HEK293T (cell line): ENCODE measurements around the gene ANKRD33B.

Source experiments
- ARNT ChIP-seq: fragments of 450-650 bp; IDR thresholded peaks from 2 replicates; pipeline ENCODE4 v1.6.1; 2017; ENCODE audit warnings: mild to moderate bottlenecking
- BHLHE40 ChIP-seq: fragments of 450-650 bp; IDR thresholded peaks from 2 replicates; pipeline ENCODE4 v1.6.1; 2016; ENCODE audit warnings: mild to moderate bottlenecking, moderate library complexity, borderline replicate concordance
- ELF4 ChIP-seq: fragments of 450-650 bp; IDR thresholded peaks from 2 replicates; pipeline ENCODE4 v1.6.1; 2017; ENCODE audit warnings: antibody characterized with exemption
- FOXA1 ChIP-seq: fragments of 450-650 bp; IDR thresholded peaks from 2 replicates; pipeline ENCODE4 v1.6.1; 2016; ENCODE audit warnings: mild to moderate bottlenecking
- FOXK2 ChIP-seq: fragments of 450-650 bp; IDR thresholded peaks from 2 replicates; pipeline ENCODE4 v1.6.1; 2016; ENCODE audit warnings: mild to moderate bottlenecking
- FOXM1 ChIP-seq: fragments of 450-650 bp; IDR thresholded peaks from 2 replicates; pipeline ENCODE4 v1.6.1; 2017; ENCODE audit warnings: mild to moderate bottlenecking, borderline replicate concordance
- HDGF ChIP-seq: fragments of 450-650 bp; IDR thresholded peaks from 2 replicates; pipeline ENCODE4 v1.6.1; 2017; ENCODE audit warnings: antibody characterized with exemption, borderline replicate concordance
- L3MBTL2 ChIP-seq: fragments of 450-650 bp; conservative IDR thresholded peaks from 2 replicates; pipeline ENCODE4 v1.6.1; 2016; ENCODE audit warnings: mild to moderate bottlenecking
- NFRKB ChIP-seq: fragments of 450-650 bp; IDR thresholded peaks from 2 replicates; pipeline ENCODE4 v1.6.1; 2016; ENCODE audit warnings: mild to moderate bottlenecking, moderate library complexity
- PKNOX1 ChIP-seq: fragments of 450-650 bp; IDR thresholded peaks from 2 replicates; pipeline ENCODE4 v1.6.1; 2016
- SP1 ChIP-seq: fragments of 450-650 bp; IDR thresholded peaks from 2 replicates; pipeline ENCODE4 v1.6.1; 2017
- SUZ12 ChIP-seq: fragments of 450-650 bp; IDR thresholded peaks from 2 replicates; pipeline ENCODE4 v1.6.1; 2016; ENCODE audit warnings: mild to moderate bottlenecking
- TARDBP ChIP-seq: fragments of 450-650 bp; IDR thresholded peaks from 2 replicates; pipeline ENCODE4 v1.6.1; 2016
- ZNF384 ChIP-seq: fragments of 450-650 bp; IDR thresholded peaks from 2 replicates; pipeline ENCODE4 v1.6.1; 2016

DNA sequence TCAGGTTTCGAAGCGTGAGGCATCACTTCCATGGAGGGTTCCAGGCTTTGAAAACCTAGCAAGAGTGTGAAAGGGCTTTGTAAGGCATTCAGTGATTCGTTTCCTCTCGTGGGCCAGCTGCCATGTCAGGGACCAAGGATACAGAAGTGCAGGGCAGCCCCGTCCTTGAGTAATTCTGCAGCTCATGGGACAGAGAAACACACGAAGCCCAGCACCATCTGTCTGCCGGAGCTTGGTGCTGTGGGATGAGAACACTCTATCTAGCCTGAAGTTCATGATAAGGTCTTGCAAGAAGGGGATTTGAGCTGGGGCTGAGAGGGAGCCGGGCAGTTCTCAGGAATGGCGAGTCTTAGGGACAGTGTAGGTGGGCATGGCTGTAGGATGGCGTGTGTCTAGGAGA, 55.8 kb downstream of the ANKRD33B start:
- TF ChIP-seq FOXM1 (no peak), BHLHE40 (no peak), SUZ12 (no peak), ARNT (no peak), PKNOX1 (no peak), FOXK2 (no peak), NFRKB (no peak), HDGF (no peak), ELF4 (no peak), ZNF384 (no peak), L3MBTL2 (no peak), TARDBP (no peak), SP1 (no peak), FOXA1 (no peak)
